ENCODE results near the gene CYRIA.

The CYRIA gene

DNA sequence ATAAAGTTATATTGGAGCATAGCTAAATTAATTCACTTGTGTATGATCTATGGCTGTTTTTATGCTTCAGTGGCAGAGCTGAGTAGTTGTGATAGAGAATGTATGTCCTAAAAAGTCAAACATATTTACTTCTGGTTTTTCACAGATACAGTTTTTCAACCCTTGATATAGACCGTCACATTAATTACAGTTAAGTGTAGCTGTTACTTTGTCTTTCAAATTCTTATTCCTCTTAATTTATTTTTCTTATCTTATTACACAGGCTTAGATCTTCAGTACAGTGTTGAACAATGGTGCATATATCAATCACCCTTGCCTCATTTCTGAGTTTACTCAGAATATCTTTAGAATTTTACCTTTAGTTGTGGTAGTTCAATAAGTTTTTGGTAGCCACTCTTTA, 12.2 kb upstream of the CYRIA start:
- no peak overlapping the region for H2AFZ ChIP-seq (ENCODE audit: low read length)
- H3K4me1 ChIP-seq (ENCODE audit: insufficient read depth, low read length, severe bottlenecking), result peaks cover 4% of the 10 kb centered on the region
- H3K4me2 ChIP-seq (ENCODE audit: low read length), result no peak overlapping the region
- H3K36me3 ChIP-seq (ENCODE audit: insufficient read depth, low read length), result no peaks in the 10 kb centered on the region
- no peaks in the 10 kb centered on the region for H3F3A ChIP-seq (ENCODE audit: insufficient read depth, low read length)
- TF ChIP-seq EZH2 (IDR thresholded peaks at IDR 0.05; ENCODE audit: borderline replicate concordance, low read length), result no peak
- TF ChIP-seq, protein P1, sequence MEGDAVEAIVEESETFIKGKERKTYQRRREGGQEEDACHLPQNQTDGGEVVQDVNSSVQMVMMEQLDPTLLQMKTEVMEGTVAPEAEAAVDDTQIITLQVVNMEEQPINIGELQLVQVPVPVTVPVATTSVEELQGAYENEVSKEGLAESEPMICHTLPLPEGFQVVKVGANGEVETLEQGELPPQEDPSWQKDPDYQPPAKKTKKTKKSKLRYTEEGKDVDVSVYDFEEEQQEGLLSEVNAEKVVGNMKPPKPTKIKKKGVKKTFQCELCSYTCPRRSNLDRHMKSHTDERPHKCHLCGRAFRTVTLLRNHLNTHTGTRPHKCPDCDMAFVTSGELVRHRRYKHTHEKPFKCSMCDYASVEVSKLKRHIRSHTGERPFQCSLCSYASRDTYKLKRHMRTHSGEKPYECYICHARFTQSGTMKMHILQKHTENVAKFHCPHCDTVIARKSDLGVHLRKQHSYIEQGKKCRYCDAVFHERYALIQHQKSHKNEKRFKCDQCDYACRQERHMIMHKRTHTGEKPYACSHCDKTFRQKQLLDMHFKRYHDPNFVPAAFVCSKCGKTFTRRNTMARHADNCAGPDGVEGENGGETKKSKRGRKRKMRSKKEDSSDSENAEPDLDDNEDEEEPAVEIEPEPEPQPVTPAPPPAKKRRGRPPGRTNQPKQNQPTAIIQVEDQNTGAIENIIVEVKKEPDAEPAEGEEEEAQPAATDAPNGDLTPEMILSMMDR (IDR thresholded peaks at IDR 0.05; ENCODE audit: low read length), result no peak
- H3K4me3 ChIP-seq (ENCODE audit: low read depth, low read length, poor library complexity, severe bottlenecking), result no peak overlapping the region
- no peaks in the 10 kb centered on the region for H4K20me1 ChIP-seq (ENCODE audit: insufficient read depth, low read length)
- no peak overlapping the region for H3K9ac ChIP-seq (ENCODE audit: low read length)
- no peaks in the 10 kb centered on the region for H3K27me3 ChIP-seq (ENCODE audit: insufficient read depth, low read length)
- no peaks in the 10 kb centered on the region for H3K9me3 ChIP-seq (ENCODE audit: low read length)
- H3K27ac ChIP-seq (ENCODE audit: low read depth, low read length, poor library complexity, severe bottlenecking), result no peak overlapping the region
- no peaks in the 10 kb centered on the region for H3K9me2 ChIP-seq (ENCODE audit: low read depth, low read length)
- H3K79me2 ChIP-seq (ENCODE audit: insufficient read depth, low read length), result no peaks in the 10 kb centered on the region

DNA sequence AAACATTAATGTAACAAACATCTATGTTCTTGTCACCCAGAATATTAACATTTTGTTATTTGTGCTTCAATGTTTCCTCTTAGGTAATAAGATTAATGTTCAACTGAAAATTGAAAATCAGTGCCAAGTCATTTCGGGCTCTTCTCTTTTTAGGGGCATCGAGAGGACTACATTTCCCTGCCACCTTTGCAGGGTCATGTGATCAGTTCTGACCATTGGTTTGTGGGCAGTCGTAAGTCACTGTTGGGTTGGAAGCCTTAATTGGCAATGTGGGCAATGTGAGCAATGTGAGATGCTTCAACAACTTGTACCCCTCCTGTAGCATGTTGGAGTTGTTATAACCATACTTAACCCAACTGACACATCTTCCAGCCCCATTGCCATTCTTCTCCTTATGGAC, 10.1 kb upstream of the CYRIA start:
- H4K20me1 ChIP-seq (ENCODE audit: insufficient read depth, low read length), result no peaks in the 10 kb centered on the region
- TF ChIP-seq EZH2 (IDR thresholded peaks at IDR 0.05; ENCODE audit: borderline replicate concordance, low read length), result no peak
- no peaks in the 10 kb centered on the region for H3K9me2 ChIP-seq (ENCODE audit: low read depth, low read length)
- H3K4me1 ChIP-seq (ENCODE audit: insufficient read depth, low read length, severe bottlenecking), result peaks cover 4% of the 10 kb centered on the region
- H3K79me2 ChIP-seq (ENCODE audit: insufficient read depth, low read length), result no peaks in the 10 kb centered on the region
- no peaks in the 10 kb centered on the region for H3K36me3 ChIP-seq (ENCODE audit: insufficient read depth, low read length)
- H3K27me3 ChIP-seq (ENCODE audit: insufficient read depth, low read length), result no peaks in the 10 kb centered on the region
- H3K9me3 ChIP-seq (ENCODE audit: low read length), result no peaks in the 10 kb centered on the region
- H3K9ac ChIP-seq (ENCODE audit: low read length), result no peak overlapping the region
- H3K4me3 ChIP-seq (ENCODE audit: low read depth, low read length, poor library complexity, severe bottlenecking), result no peak overlapping the region
- H3K27ac ChIP-seq (ENCODE audit: low read depth, low read length, poor library complexity, severe bottlenecking), result no peak overlapping the region
- H2AFZ ChIP-seq (ENCODE audit: low read length), result no peak overlapping the region
- no peak overlapping the region for H3K4me2 ChIP-seq (ENCODE audit: low read length)
- H3F3A ChIP-seq (ENCODE audit: insufficient read depth, low read length), result no peaks in the 10 kb centered on the region

DNA sequence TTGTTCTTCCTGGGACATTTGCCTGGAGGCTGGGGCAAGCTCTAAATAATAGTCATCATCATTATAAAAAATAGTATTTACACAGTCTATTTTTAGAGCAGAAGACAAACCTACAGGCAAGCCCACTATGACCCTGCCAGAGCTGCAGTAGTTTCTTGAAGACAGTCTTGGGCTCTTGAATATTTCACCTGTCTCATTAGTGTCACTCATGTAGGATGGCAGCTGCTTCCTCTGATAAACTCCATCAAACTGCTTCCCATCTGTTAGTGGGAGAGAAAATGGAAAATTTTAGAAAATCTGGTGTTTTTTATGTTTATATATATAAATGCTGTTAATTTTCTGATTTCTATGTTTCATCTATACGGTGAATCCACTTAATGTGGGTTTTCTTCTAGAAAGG, 8.5 kb upstream of the CYRIA start:
- Histone ChIP-seq H3K27ac (ENCODE audit: low read depth, low read length, poor library complexity, severe bottlenecking) (no peak overlapping the region), H3K4me1 (ENCODE audit: insufficient read depth, low read length, severe bottlenecking) (peaks cover under 1% of the 10 kb centered on the region)
- TF ChIP-seq, protein P1 (IDR thresholded peaks at IDR 0.05; ENCODE audit: low read length), result no peak
- TF ChIP-seq EZH2 (IDR thresholded peaks at IDR 0.05; ENCODE audit: borderline replicate concordance, low read length), result no peak

DNA sequence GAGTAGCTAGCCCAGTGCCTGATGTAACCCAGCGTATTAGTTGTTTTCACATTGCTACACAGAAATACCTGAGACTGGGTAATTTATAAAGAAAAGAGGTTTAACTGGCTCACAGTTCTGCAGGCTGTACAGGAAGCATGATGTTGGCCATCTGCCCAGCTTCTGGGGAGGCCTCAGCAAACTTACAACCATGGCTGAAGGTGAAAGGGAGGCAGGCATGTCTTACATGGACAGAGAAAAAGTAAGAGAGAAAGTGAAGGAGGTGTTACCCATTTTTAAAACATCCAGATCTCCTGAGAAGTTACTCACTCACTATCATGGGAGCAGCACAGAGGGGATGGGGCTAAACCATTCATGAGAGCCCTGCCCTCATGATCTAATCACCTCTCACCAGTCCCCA, 6.1 kb upstream of the CYRIA start:
- peaks cover 3% of the 10 kb centered on the region for H3K4me1 ChIP-seq (ENCODE audit: insufficient read depth, low read length, severe bottlenecking)
- no peak for TF ChIP-seq EZH2 (IDR thresholded peaks at IDR 0.05; ENCODE audit: borderline replicate concordance, low read length)
- TF ChIP-seq, protein P1 (IDR thresholded peaks at IDR 0.05; ENCODE audit: low read length), result no peak
- no peaks in the 10 kb centered on the region for H3K79me2 ChIP-seq (ENCODE audit: insufficient read depth, low read length)
- H3F3A ChIP-seq (ENCODE audit: insufficient read depth, low read length), result no peaks in the 10 kb centered on the region
- no peaks in the 10 kb centered on the region for H3K9me3 ChIP-seq (ENCODE audit: low read length)
- no peaks in the 10 kb centered on the region for H3K36me3 ChIP-seq (ENCODE audit: insufficient read depth, low read length)
- H2AFZ ChIP-seq (ENCODE audit: low read length), result no peak overlapping the region
- no peak overlapping the region for H3K4me2 ChIP-seq (ENCODE audit: low read length)
- H3K27me3 ChIP-seq (ENCODE audit: insufficient read depth, low read length), result no peaks in the 10 kb centered on the region
- no peak overlapping the region for H3K9ac ChIP-seq (ENCODE audit: low read length)
- no peak overlapping the region for H3K4me3 ChIP-seq (ENCODE audit: low read depth, low read length, poor library complexity, severe bottlenecking)
- H3K27ac ChIP-seq (ENCODE audit: low read depth, low read length, poor library complexity, severe bottlenecking), result no peak overlapping the region
- H3K9me2 ChIP-seq (ENCODE audit: low read depth, low read length), result no peaks in the 10 kb centered on the region
- H4K20me1 ChIP-seq (ENCODE audit: insufficient read depth, low read length), result no peaks in the 10 kb centered on the region

More for the DNA sequence above, 8.5 kb upstream of the CYRIA start:
- Histone ChIP-seq H3K4me3 (ENCODE audit: low read depth, low read length, poor library complexity, severe bottlenecking) (no peak overlapping the region), H3K9me3 (ENCODE audit: low read length) (no peaks in the 10 kb centered on the region), H3K4me2 (ENCODE audit: low read length) (no peak overlapping the region), H3F3A (ENCODE audit: insufficient read depth, low read length) (no peaks in the 10 kb centered on the region), H3K79me2 (ENCODE audit: insufficient read depth, low read length) (no peaks in the 10 kb centered on the region), H3K9ac (ENCODE audit: low read length) (no peak overlapping the region), H3K27me3 (ENCODE audit: insufficient read depth, low read length) (no peaks in the 10 kb centered on the region), H4K20me1 (ENCODE audit: insufficient read depth, low read length) (no peaks in the 10 kb centered on the region), H2AFZ (ENCODE audit: low read length) (no peak overlapping the region), H3K36me3 (ENCODE audit: insufficient read depth, low read length) (no peaks in the 10 kb centered on the region), H3K9me2 (ENCODE audit: low read depth, low read length) (no peaks in the 10 kb centered on the region)
